ENCODE measurements around the gene IFNA4. TPM values are rescaled to one million over a fixed set of nuclear protein-coding genes. Genes with fewer than 3 reads are reported as not detected.

IFNA4 gene
- total and polyA plus RNA-seq, 2 of the 8 experiments (the other 6 are each of a cell fraction or from before 2014, with no cell fraction given), result not detected

DNA sequence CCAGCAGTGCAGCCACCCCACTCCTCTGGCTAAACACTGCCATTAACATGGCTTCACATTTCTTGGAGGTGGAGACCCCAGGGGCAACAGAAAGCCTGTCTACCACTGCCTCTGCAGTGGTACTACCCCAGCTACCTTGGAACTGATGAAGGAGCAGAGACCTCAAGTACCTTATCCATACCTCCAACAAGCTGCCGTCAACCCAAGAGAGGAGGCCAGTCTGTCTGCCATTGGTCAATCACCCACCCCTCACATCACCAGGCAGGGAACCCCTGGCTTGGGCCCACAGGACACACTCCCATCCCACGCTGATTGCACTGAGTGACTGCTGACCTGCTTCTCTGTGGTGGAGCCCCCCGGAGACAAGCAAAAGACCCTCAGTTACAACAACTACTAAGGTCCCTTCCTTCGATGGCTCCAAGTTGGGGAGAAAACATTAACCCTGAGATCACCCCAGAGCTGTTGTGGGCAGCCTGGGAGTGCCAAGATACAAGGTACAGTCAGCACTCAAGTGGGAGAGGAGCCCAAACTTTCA, 46.8 kb upstream of the IFNA4 start:
- H4K5ac ChIP-seq (ENCODE audit: insufficient read length, low read depth, low read length), result no peak overlapping the region
- no peaks in the 10 kb centered on the region for H3K36me3 ChIP-seq (ENCODE audit: control insufficient read depth in 2 of 4, insufficient read depth in 4 of 4, low read length in 3 of 4)
- no peak overlapping the region for H3K56ac ChIP-seq (replicated peaks; ENCODE audit: insufficient read length, low read depth, low read length)
- H3K4me1 ChIP-seq (replicated peaks in 1 of 4; ENCODE audit: control insufficient read depth in 3 of 4, insufficient read depth in 4 of 4, low read length in 3 of 4), result no peaks in the 10 kb centered on the region
- no peak overlapping the region for H2AK5ac ChIP-seq (ENCODE audit: low read depth, low read length)
- H3K18ac ChIP-seq (ENCODE audit: extremely low read depth, low read length), result no peak overlapping the region
- H2BK120ac ChIP-seq (replicated peaks; ENCODE audit: low read depth, low read length), result no peak overlapping the region
- no peak overlapping the region for H2BK5ac ChIP-seq (ENCODE audit: low read depth, low read length)
- no peak overlapping the region for H3K27ac ChIP-seq (ENCODE audit: low read depth, low read length)
- POLR2A ChIA-PET (ENCODE audit: partially characterized antibody), result no interaction called here
- H3K79me1 ChIP-seq (ENCODE audit: low read depth, low read length), result no peaks in the 10 kb centered on the region
- CTCF ChIA-PET (ENCODE audit: partially characterized antibody), result interaction anchor here (0.6 to 3.0 kb wide), 9 partner anchors 19 to 556 kb away, joined by 3 to 31 read pairs (median 5); no protein-coding TSS in a partner anchor
- H3K23ac ChIP-seq (ENCODE audit: insufficient read length), result no peak overlapping the region
- no peak overlapping the region for H4K91ac ChIP-seq (replicated peaks; ENCODE audit: insufficient read length, low read length)
- H2BK12ac ChIP-seq (ENCODE audit: low read depth, low read length), result no peak overlapping the region
- FAIRE-seq, result no peak
- DNase-seq (ENCODE audit: low read depth in 1 of 2, low spot score in 2 of 2), result no peak
- H2AFZ ChIP-seq (ENCODE audit: low read length), result no peak overlapping the region
- no peak overlapping the region for H2BK15ac ChIP-seq (ENCODE audit: low read length)
- no peak overlapping the region for H3K4ac ChIP-seq (replicated peaks; ENCODE audit: insufficient read length, low read depth, low read length)
- H3K27me3 ChIP-seq (replicated peaks in 1 of 4; ENCODE audit: control insufficient read depth in 3 of 4, extremely low read depth in 1 of 4, insufficient read depth in 3 of 4, low read length in 3 of 4), result no peaks in the 10 kb centered on the region
- H3K79me2 ChIP-seq (ENCODE audit: control insufficient read depth in 1 of 2, insufficient read depth in 2 of 2, low read length in 2 of 2), result no peaks in the 10 kb centered on the region
- H4K20me1 ChIP-seq (replicated peaks in 1 of 2; ENCODE audit: control insufficient read depth in 1 of 2, insufficient read depth in 2 of 2, low read length in 2 of 2), result no peaks in the 10 kb centered on the region
- H3K9me3 ChIP-seq (ENCODE audit: insufficient read depth in 2 of 2, low read depth in 1 of 2, low read length in 1 of 2), result no peaks in the 10 kb centered on the region
- WGBS, 2 experiments (ENCODE audit: extremely low coverage in 1 of 2, insufficient coverage in 1 of 2, insufficient read length in 1 of 2, insufficient replicate concordance in 2 of 2, low coverage in 1 of 2, low lambda C conversion rate in 2 of 2, missing lambda C conversion rate in 1 of 2), result 90% methylated on average over 4 of the region's 4 CpGs; no CpG with 5 or more reads in 1 of the 2 experiments
- H3K9ac ChIP-seq (replicated peaks in 1 of 4; ENCODE audit: extremely low read depth in 1 of 4, low read depth in 3 of 4, low read length in 3 of 4), result no peak overlapping the region
- H3K23me2 ChIP-seq (ENCODE audit: low read depth, low read length), result no peaks in the 10 kb centered on the region
- H3K14ac ChIP-seq (ENCODE audit: insufficient read length), result no peak overlapping the region
- no peak overlapping the region for H3K4me2 ChIP-seq (ENCODE audit: insufficient read depth in 1 of 2, low read depth in 2 of 2, low read length in 2 of 2)
- H3K4me3 ChIP-seq (ENCODE audit: extremely low read depth in 1 of 4, insufficient read depth in 2 of 4, low read depth in 3 of 4, low read length in 4 of 4), result no peak overlapping the region
- no peak overlapping the region for H4K8ac ChIP-seq (ENCODE audit: extremely low read depth, insufficient read depth, low read length)
- H2BK20ac ChIP-seq (ENCODE audit: low read length), result no peak overlapping the region
- TF ChIP-seq CHD1 (IDR thresholded peaks at IDR 0.05; ENCODE audit: low read depth, low read length) (no peak), EP300 (IDR thresholded peaks at IDR 0.05; ENCODE audit: borderline replicate concordance in 1 of 2, low read depth in 2 of 2, low read length in 2 of 2) (no peak), JUND (IDR thresholded peaks at IDR 0.05; ENCODE audit: low read length) (no peak), RAD21 (IDR thresholded peaks at IDR 0.05 in 1 of 2, conservative IDR thresholded peaks at IDR 0.05 in 1 of 2; ENCODE audit: low read depth in 2 of 2, low read length in 2 of 2) (no peak), HDAC6 (IDR thresholded peaks at IDR 0.05; ENCODE audit: low read depth, low read length) (no peak), SRF (IDR thresholded peaks at IDR 0.05; ENCODE audit: low read depth, low read length) (no peak), BCL11A (IDR thresholded peaks at IDR 0.05; ENCODE audit: low read depth in 2 of 2, low read length in 2 of 2) (no peak), SIRT6 (IDR thresholded peaks at IDR 0.05; ENCODE audit: low read length) (no peak), TAF7 (optimal IDR thresholded peaks at IDR 0.05; ENCODE audit: borderline replicate concordance, low read depth, low read length) (no peak), RFX5 (IDR thresholded peaks at IDR 0.05; ENCODE audit: borderline replicate concordance, low read depth, low read length) (no peak), FOSL1 (IDR thresholded peaks at IDR 0.05; ENCODE audit: insufficient read depth, low read depth, low read length) (no peak)
- TF ChIP-seq, protein P1, sequence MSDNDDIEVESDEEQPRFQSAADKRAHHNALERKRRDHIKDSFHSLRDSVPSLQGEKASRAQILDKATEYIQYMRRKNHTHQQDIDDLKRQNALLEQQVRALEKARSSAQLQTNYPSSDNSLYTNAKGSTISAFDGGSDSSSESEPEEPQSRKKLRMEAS (IDR thresholded peaks at IDR 0.05), result no peak
